CD4-positive, alpha-beta T cell treated with Interleukin-1 beta for 1 hour (primary cell): ENCODE measurements around the gene IDS.
"Not testable (repeated sequence)": the region's sequence is repeated elsewhere in the genome, so short reads cannot be mapped to it uniquely, and the experiment has no call there.

Source experiments
- DNase-seq, 2 donors: peaks; one replicate each; pipeline ENCODE4 v3.0.0-alpha.2; 2020 to 2022

The IDS gene

GRCh38 chrX:149497054-149497453 is 8.1 kb downstream of the IDS start:
- no peak for DNase-seq

GRCh38 chrX:149495573-149496071 is 9.5 kb downstream of the IDS start:
- DNase-seq, result no peak

GRCh38 chrX:149494844-149495565 is 10.1 kb downstream of the IDS start:
- no peak for DNase-seq

GRCh38 chrX:149493567-149494562 is 11.2 kb downstream of the IDS start:
- no peak for DNase-seq

- DNase-seq, result no peak
These were observed 13.3 kb downstream of the IDS start for GRCh38 chrX:149491812-149492211.

GRCh38 chrX:149490100-149490499 is 15.0 kb downstream of the IDS start:
- no peak for DNase-seq

- DNase-seq, result not testable (repeated sequence)
These were observed 16.6 kb downstream of the IDS start for GRCh38 chrX:149488411-149489052.

GRCh38 chrX:149488008-149488407 is 17.1 kb downstream of the IDS start:
- DNase-seq, result not testable (repeated sequence)

GRCh38 chrX:149487292-149487691 is 17.8 kb downstream of the IDS start:
- DNase-seq, result no peak

- no peak for DNase-seq
These were observed 28.6 kb downstream of the IDS start for GRCh38 chrX:149476513-149476912.

- no peak for DNase-seq
These were observed 31.1 kb downstream of the IDS start for GRCh38 chrX:149473966-149474365.

- DNase-seq, result no peak
These were observed 32.0 kb downstream of the IDS start for GRCh38 chrX:149473092-149473491.

- no peak for DNase-seq
These were observed 32.5 kb downstream of the IDS start for GRCh38 chrX:149472625-149473024.

GRCh38 chrX:149471397-149471796 is 33.7 kb downstream of the IDS start:
- DNase-seq, result no peak

GRCh38 chrX:149470955-149471354 is 34.2 kb downstream of the IDS start:
- DNase-seq, result peak; percentile 54 to 60

GRCh38 chrX:149469406-149469805 is 35.7 kb downstream of the IDS start:
- DNase-seq, result no peak

- no peak for DNase-seq
These were observed 37.2 kb downstream of the IDS start for GRCh38 chrX:149467920-149468319.

- no peak for DNase-seq
These were observed 37.6 kb downstream of the IDS start for GRCh38 chrX:149467461-149467860.

GRCh38 chrX:149462849-149463248 is 42.3 kb downstream of the IDS start:
- no peak for DNase-seq

- DNase-seq, result no peak
These were observed 43.4 kb downstream of the IDS start for GRCh38 chrX:149461746-149462145.

GRCh38 chrX:149458586-149458985 is 46.5 kb downstream of the IDS start:
- no peak for DNase-seq

- DNase-seq, result no peak
These were observed 48.4 kb downstream of the IDS start for GRCh38 chrX:149456476-149457245.
